Pons (tissue), 1 donor: ENCODE results near the gene LHCGR.
"Not testable (repeated sequence)": the region's sequence is repeated elsewhere in the genome, so short reads cannot be mapped to it uniquely, and the experiment has no call there.

Experiments
- DNase-seq: peaks from one replicate; pipeline ENCODE4 v3.0.0-alpha.2; 2016; ENCODE audit warnings: low spot score

Gene LHCGR

DNA sequence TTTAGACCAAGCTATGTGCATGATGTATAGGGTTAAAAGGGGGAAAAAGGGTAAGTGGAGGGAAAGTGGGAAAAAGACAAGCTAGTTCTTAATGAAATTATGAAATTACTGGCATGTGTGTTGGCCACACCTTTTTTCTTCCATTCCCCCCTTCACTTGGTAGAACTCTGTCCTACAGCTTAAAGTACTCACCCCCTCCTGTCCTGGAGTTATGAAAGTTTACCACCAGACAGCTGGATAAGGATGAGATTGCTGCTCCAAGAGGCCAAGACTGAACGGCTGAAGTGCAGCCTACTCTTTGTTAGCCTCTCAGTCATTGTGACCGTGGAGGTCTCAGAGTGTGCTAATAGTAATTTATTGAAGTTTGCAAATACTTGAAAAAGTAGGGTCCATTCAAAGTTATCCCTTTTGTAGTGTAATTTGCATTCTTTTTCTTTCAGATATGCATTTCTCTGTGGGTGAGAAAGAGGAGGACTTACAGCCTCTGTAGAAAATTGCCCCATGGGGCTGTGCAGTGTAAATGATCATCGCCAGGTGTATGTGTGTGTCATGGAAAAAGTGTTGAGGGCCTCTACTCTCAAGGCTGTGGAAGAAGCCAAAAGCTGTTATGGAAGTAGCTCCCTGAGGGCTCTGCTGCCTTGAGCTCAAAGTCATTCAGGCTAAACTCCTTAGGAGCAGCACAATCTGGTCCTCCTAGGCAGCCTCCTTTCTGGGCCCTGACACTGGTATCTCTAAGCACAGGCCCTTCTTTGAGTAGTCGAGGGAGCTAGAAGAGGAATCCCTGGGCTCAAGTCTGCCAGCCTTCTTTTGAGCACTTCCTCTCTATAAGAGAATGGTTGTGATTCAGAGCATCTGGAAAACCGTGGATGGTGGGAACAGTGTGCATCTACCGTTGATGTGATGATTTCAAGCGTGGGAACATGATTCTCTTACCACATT is 46.2 kb downstream of the LHCGR start:
- no peak for DNase-seq

- no peak for DNase-seq
Measured at GRCh38 chr2:48707466-48707865, 48.1 kb downstream of the LHCGR start.

GRCh38 chr2:48703621-48704020 is 51.9 kb downstream of the LHCGR start:
- not testable (repeated sequence) for DNase-seq

DNA sequence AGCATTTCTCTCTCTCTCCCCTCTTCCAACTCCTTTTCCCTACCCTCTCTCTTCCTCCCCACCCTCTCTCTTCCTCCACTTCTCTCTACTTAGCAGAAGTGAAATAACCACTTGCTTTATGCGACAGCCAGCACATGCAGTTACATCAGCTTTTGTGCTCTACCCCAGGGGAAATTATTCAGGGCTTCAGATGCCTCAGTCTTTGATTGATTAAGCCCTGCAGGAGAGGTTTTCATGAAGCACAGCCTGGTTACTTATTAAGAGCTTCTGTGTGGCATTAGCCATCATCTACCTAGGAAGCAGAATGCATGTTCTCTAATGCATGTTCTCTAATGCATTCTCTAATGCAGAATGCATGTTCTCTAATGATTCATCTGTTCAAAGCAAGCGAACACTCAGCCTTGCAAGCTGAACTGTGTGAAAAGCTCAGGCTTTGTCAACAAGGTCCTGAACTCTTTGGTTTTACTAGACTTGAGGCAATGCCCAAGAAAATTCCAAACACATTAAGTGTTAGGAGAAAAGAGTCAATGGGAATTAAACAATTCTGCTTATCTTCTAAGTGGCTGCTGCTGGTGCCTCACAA is 56.1 kb downstream of the LHCGR start:
- DNase-seq = no peak

DNA sequence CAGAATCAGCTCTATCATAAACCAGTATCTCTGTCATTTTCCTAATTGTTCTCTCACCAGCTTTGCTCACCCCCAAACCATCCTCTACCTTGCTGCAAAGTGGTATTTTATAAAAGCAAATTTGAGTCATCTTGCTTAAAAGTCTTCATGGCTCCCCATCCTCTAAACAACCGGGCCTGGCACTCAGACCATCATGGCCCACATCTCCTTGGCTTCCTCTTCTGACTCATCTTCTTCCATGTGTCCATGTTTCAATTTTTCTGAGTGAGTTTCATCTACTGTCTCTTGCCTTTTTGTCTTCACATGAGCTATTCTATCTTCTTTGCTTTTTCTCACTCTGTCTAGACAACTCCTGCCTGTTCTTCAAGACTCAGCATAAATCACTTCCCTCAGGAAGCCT is 58.6 kb downstream of the LHCGR start:
- no peak for DNase-seq

DNA sequence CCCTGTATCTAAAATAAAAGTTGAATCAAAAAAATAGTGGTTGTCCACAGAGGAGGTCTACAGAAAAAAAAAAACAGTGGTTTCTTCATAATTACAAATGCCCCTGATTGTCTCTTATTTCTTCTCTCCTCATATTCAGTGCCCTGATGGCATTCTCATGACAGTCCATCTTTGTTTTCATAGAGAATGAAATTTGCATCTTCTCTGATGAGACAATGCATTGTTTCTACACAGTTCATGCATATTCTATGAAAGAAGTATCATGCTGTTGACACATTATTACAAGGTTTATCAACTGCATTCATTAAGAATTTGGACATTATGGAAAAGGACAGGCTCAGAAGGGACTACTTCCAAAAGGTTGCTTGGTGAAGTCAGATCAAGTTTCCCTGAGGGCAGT is 59.5 kb downstream of the LHCGR start:
- peak; percentile 96 for DNase-seq

GRCh38 chr2:48694149-48694548 is 61.4 kb downstream of the LHCGR start:
- DNase-seq = no peak

DNA sequence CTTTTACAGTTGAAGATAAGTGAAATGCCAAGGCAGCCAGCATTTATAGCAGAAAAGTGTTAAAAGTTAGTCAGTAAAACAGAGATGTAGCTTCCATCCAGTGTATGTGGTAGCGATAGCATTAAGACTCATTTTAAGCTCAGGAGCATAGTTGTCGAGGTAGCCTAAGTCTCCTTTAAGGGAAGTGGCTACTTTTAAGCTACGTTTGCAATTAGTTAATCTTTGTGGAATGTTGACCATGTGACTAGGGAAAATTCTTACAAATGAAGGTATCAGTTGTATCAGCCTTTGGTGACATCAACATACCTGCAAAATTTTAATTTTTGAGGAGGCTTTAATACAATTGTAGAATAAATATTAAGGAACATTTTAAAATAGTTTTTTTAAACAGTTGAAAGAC is 61.9 kb downstream of the LHCGR start:
- DNase-seq = no peak

- DNase-seq = no peak
Measured at GRCh38 chr2:48693066-48693465, 62.5 kb downstream of the LHCGR start.

DNA sequence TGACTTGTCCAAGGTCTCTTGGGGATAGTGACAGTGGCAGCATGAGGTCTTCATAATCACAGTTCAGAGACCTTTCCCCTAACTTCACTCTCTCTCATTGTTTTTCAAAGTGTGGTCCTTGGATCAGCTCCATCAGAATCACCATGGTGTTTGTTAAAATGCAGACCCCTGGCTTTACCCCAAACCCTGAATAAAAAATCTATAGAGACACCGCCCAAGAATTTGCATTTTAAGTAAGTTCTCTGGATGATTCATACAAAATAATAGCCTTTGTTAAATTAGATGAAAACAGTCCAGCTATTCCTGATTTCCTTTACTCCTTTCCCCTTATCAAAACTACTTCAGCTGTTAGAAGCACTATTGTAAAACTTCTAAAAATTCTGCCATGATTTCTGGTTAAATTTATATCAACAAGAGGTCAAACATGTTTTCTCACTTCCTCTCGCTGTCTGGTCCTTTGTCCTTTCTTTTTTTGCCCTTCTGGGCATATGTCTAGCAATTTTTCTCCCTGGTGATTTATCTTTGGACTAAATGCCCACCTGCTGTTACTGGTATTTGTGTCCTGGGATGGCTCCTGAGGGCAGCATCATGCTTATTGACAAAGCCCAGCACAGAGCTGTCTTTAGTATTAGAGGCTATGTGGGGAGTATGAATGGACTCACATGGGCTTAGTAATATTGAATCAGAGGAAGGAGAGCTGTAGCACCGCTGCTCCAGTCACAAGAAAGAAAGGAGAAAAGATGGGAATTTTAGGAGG is 63.4 kb downstream of the LHCGR start:
- DNase-seq = no peak

- no peak for DNase-seq
Measured at GRCh38 chr2:48685126-48685525, 70.4 kb downstream of the LHCGR start.

- DNase-seq = no peak
Measured at GRCh38 chr2:48677450-48677849, 78.1 kb downstream of the LHCGR start.

- DNase-seq = no peak
Measured at GRCh38 chr2:48674933-48675332, 80.6 kb downstream of the LHCGR start.

- no peak for DNase-seq
Measured at GRCh38 chr2:48673581-48673980, 81.9 kb downstream of the LHCGR start.

DNA sequence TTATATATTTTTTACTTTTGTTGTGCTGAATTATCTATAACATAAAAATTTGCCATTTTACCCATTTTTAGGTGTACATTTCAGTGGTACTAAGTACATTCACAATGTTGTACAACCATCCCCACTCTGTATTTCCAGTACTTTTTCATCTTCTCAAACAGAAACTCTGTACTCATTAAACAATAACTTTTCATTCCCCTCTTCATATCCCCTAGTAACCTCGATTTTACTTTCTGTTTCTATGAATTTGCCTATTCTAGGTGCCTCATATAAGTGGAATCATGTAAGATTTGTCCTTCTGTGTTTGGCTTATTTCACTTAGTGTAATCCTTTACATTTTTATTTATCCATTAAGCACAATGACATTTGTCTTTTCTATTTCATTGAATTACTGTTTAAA is 86.5 kb downstream of the LHCGR start:
- no peak for DNase-seq

- no peak for DNase-seq
Measured at GRCh38 chr2:48651158-48651790, 104.2 kb downstream of the LHCGR start.

DNA sequence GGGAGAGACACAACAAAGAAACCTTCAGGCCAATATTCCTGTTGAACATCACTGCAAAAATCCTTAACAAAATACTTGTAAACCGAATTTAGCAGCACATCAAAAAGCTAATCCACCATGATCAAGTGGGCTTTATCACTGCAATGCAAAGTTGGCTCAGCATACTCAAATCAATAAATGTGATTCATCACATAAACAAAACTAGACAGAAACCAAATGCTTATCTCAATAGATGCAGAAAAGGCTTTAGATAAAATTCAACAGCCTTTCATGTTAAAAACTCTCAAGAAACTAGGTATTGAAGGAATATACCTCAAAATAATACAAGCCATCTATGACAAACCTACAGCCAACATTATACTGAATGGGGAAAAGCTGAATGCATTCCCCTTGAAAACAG is 117.3 kb downstream of the LHCGR start:
- DNase-seq = no peak
